ENCODE data around the gene SPATA16.

The SPATA16 gene

GRCh38 chr3:172856795-172857742, 284.0 kb downstream of the SPATA16 start:
- H4K20me1 ChIP-seq (ENCODE audit: insufficient read depth, low read length, poor library complexity, severe bottlenecking), result no peaks in the 10 kb centered on the region
- no peaks in the 10 kb centered on the region for H3K9me3 ChIP-seq (ENCODE audit: insufficient read depth, low read depth, low read length)
- H3K4me2 ChIP-seq (ENCODE audit: low read depth, low read length, poor library complexity, severe bottlenecking), result no peak overlapping the region
- peaks cover 18% of the 10 kb centered on the region for H3K4me1 ChIP-seq (ENCODE audit: insufficient read depth, low read length, poor library complexity, severe bottlenecking)
- H3K27me3 ChIP-seq (ENCODE audit: insufficient read depth, low read length, poor library complexity, severe bottlenecking), result no peaks in the 10 kb centered on the region
- no peaks in the 10 kb centered on the region for H3K79me2 ChIP-seq (ENCODE audit: insufficient read depth, low read length)
- TF ChIP-seq, protein P1, sequence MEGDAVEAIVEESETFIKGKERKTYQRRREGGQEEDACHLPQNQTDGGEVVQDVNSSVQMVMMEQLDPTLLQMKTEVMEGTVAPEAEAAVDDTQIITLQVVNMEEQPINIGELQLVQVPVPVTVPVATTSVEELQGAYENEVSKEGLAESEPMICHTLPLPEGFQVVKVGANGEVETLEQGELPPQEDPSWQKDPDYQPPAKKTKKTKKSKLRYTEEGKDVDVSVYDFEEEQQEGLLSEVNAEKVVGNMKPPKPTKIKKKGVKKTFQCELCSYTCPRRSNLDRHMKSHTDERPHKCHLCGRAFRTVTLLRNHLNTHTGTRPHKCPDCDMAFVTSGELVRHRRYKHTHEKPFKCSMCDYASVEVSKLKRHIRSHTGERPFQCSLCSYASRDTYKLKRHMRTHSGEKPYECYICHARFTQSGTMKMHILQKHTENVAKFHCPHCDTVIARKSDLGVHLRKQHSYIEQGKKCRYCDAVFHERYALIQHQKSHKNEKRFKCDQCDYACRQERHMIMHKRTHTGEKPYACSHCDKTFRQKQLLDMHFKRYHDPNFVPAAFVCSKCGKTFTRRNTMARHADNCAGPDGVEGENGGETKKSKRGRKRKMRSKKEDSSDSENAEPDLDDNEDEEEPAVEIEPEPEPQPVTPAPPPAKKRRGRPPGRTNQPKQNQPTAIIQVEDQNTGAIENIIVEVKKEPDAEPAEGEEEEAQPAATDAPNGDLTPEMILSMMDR (conservative IDR thresholded peaks at IDR 0.05; ENCODE audit: low read length), result no peak
- TF ChIP-seq EZH2phosphoT487 (IDR thresholded peaks at IDR 0.05; ENCODE audit: borderline replicate concordance), result no peak
- H3K9me2 ChIP-seq (replicated peaks; ENCODE audit: low read depth, low read length), result no peaks in the 10 kb centered on the region
- H3K36me3 ChIP-seq (ENCODE audit: insufficient read depth, low read length), result no peaks in the 10 kb centered on the region
- H3K9ac ChIP-seq (ENCODE audit: low read depth, low read length, poor library complexity, severe bottlenecking), result no peak overlapping the region
- no peaks in the 10 kb centered on the region for H3F3A ChIP-seq (ENCODE audit: low read depth)
- no peak overlapping the region for H3K4me3 ChIP-seq (ENCODE audit: low read length, poor library complexity, severe bottlenecking)
- no peak overlapping the region for H2AFZ ChIP-seq (ENCODE audit: low read length)

GRCh38 chr3:172855037-172855436, 286.0 kb downstream of the SPATA16 start:
- Histone ChIP-seq H3K9me2 (replicated peaks; ENCODE audit: low read depth, low read length) (no peaks in the 10 kb centered on the region), H3K9ac (ENCODE audit: low read depth, low read length, poor library complexity, severe bottlenecking) (no peak overlapping the region), H3K4me1 (ENCODE audit: insufficient read depth, low read length, poor library complexity, severe bottlenecking) (peaks cover 17% of the 10 kb centered on the region), H3K27me3 (ENCODE audit: insufficient read depth, low read length, poor library complexity, severe bottlenecking) (no peaks in the 10 kb centered on the region), H3K79me2 (ENCODE audit: insufficient read depth, low read length) (no peaks in the 10 kb centered on the region), H2AFZ (ENCODE audit: low read length) (no peak overlapping the region), H4K20me1 (ENCODE audit: insufficient read depth, low read length, poor library complexity, severe bottlenecking) (no peaks in the 10 kb centered on the region), H3K4me3 (ENCODE audit: low read length, poor library complexity, severe bottlenecking) (no peak overlapping the region), H3K9me3 (ENCODE audit: insufficient read depth, low read depth, low read length) (no peaks in the 10 kb centered on the region), H3F3A (ENCODE audit: low read depth) (no peaks in the 10 kb centered on the region), H3K4me2 (ENCODE audit: low read depth, low read length, poor library complexity, severe bottlenecking) (no peak overlapping the region), H3K36me3 (ENCODE audit: insufficient read depth, low read length) (no peaks in the 10 kb centered on the region)
- no peak for TF ChIP-seq EZH2phosphoT487 (IDR thresholded peaks at IDR 0.05; ENCODE audit: borderline replicate concordance)
- TF ChIP-seq, protein P1 (conservative IDR thresholded peaks at IDR 0.05; ENCODE audit: low read length), result no peak

- no peaks in the 10 kb centered on the region for H3K9me3 ChIP-seq (ENCODE audit: insufficient read depth, low read depth, low read length)
- no peak overlapping the region for H2AFZ ChIP-seq (ENCODE audit: low read length)
- H3K36me3 ChIP-seq (ENCODE audit: insufficient read depth, low read length), result no peaks in the 10 kb centered on the region
- no peaks in the 10 kb centered on the region for H3K9me2 ChIP-seq (replicated peaks; ENCODE audit: low read depth, low read length)
- no peak overlapping the region for H3K4me3 ChIP-seq (ENCODE audit: low read length, poor library complexity, severe bottlenecking)
- no peak overlapping the region for H3K9ac ChIP-seq (ENCODE audit: low read depth, low read length, poor library complexity, severe bottlenecking)
- TF ChIP-seq, protein P1 (conservative IDR thresholded peaks at IDR 0.05; ENCODE audit: low read length), result no peak
- no peak for TF ChIP-seq EZH2phosphoT487 (IDR thresholded peaks at IDR 0.05; ENCODE audit: borderline replicate concordance)
- H3K4me1 ChIP-seq (ENCODE audit: insufficient read depth, low read length, poor library complexity, severe bottlenecking), result peaks cover 9% of the 10 kb centered on the region
- no peaks in the 10 kb centered on the region for H3K79me2 ChIP-seq (ENCODE audit: insufficient read depth, low read length)
- H3F3A ChIP-seq (ENCODE audit: low read depth), result no peaks in the 10 kb centered on the region
- no peaks in the 10 kb centered on the region for H3K27me3 ChIP-seq (ENCODE audit: insufficient read depth, low read length, poor library complexity, severe bottlenecking)
- H4K20me1 ChIP-seq (ENCODE audit: insufficient read depth, low read length, poor library complexity, severe bottlenecking), result no peaks in the 10 kb centered on the region
- no peak overlapping the region for H3K4me2 ChIP-seq (ENCODE audit: low read depth, low read length, poor library complexity, severe bottlenecking)
Measured at GRCh38 chr3:172853921-172854666, 286.9 kb downstream of the SPATA16 start.

Measured in Loucy (cell line).